Stimulated activated CD4-positive, alpha-beta T cell treated with anti-CD3 and anti-CD28 coated beads, Interleukin-1b, Interleukin-23, amount 100 ng/mL, for 48 hours (primary cell): ENCODE results near the gene MAP6D1.

Experiments used
- DNase-seq: peaks from one replicate; pipeline ENCODE4 v3.0.0-alpha.2; 2020

Gene MAP6D1

GRCh38 chr3:183825456-183826161, at the start of gene MAP6D1:
TSS of gene MAP6D1 (minus strand) at chr3:183825577. CDS start at chr3:183825547, 30 bp downstream.
- peak; percentile 30 for DNase-seq

GRCh38 chr3:183873914-183874313, 48.5 kb upstream of the MAP6D1 start:
- DNase-seq: no peak

- DNase-seq: no peak
Observed at GRCh38 chr3:183871541-183871940, 46.2 kb upstream of the MAP6D1 start.

- no peak for DNase-seq
Observed at GRCh38 chr3:183870563-183870962, 45.2 kb upstream of the MAP6D1 start.

- no peak for DNase-seq
Observed at GRCh38 chr3:183868796-183869195, 43.4 kb upstream of the MAP6D1 start.

- no peak for DNase-seq
Observed at GRCh38 chr3:183862610-183863009, 37.2 kb upstream of the MAP6D1 start.

- DNase-seq: no peak
Observed at GRCh38 chr3:183857863-183858262, 32.5 kb upstream of the MAP6D1 start.

- DNase-seq: no peak
Observed at GRCh38 chr3:183854318-183855035, 29.1 kb upstream of the MAP6D1 start.

GRCh38 chr3:183845608-183846288, 20.4 kb upstream of the MAP6D1 start:
- no peak for DNase-seq

- DNase-seq: no peak
Observed at GRCh38 chr3:183845090-183845489, 19.7 kb upstream of the MAP6D1 start.

GRCh38 chr3:183844606-183845005, 19.2 kb upstream of the MAP6D1 start:
- no peak for DNase-seq

GRCh38 chr3:183839751-183840150, 14.4 kb upstream of the MAP6D1 start:
- no peak for DNase-seq

GRCh38 chr3:183837894-183838293, 12.5 kb upstream of the MAP6D1 start:
- no peak for DNase-seq

- no peak for DNase-seq
Observed at GRCh38 chr3:183837390-183837789, 12.0 kb upstream of the MAP6D1 start.

GRCh38 chr3:183833516-183833915, 8.1 kb upstream of the MAP6D1 start:
- DNase-seq: no peak

GRCh38 chr3:183830187-183830586, 4.8 kb upstream of the MAP6D1 start:
- no peak for DNase-seq

- no peak for DNase-seq
Observed at GRCh38 chr3:183829466-183829865, 4.1 kb upstream of the MAP6D1 start.

GRCh38 chr3:183828538-183828870, 3.1 kb upstream of the MAP6D1 start:
- no peak for DNase-seq

GRCh38 chr3:183827809-183828537, 2.6 kb upstream of the MAP6D1 start:
- DNase-seq: no peak

GRCh38 chr3:183826448-183827250, 1.3 kb upstream of the MAP6D1 start:
- no peak for DNase-seq

- no peak for DNase-seq
Observed at GRCh38 chr3:183824761-183825455, 469 bp downstream of the MAP6D1 start.

GRCh38 chr3:183823963-183824362, 1.4 kb downstream of the MAP6D1 start:
- no peak for DNase-seq
